HEK293T (cell line): ENCODE results near the gene RELCH.

Experiments
- ARNT ChIP-seq: fragments of 450-650 bp; IDR thresholded peaks from 2 replicates; pipeline ENCODE4 v1.6.1; 2017; ENCODE audit warnings: mild to moderate bottlenecking
- BHLHE40 ChIP-seq: fragments of 450-650 bp; IDR thresholded peaks from 2 replicates; pipeline ENCODE4 v1.6.1; 2016; ENCODE audit warnings: mild to moderate bottlenecking, moderate library complexity, borderline replicate concordance
- CTBP1 ChIP-seq: fragments of 450-650 bp; IDR thresholded peaks from 2 replicates; pipeline ENCODE4 v1.6.1; 2016; ENCODE audit warnings: borderline replicate concordance
- FOXA1 ChIP-seq: fragments of 450-650 bp; IDR thresholded peaks from 2 replicates; pipeline ENCODE4 v1.6.1; 2016; ENCODE audit warnings: mild to moderate bottlenecking
- FOXK2 ChIP-seq: fragments of 450-650 bp; IDR thresholded peaks from 2 replicates; pipeline ENCODE4 v1.6.1; 2016; ENCODE audit warnings: mild to moderate bottlenecking
- FOXM1 ChIP-seq: fragments of 450-650 bp; IDR thresholded peaks from 2 replicates; pipeline ENCODE4 v1.6.1; 2017; ENCODE audit warnings: mild to moderate bottlenecking, borderline replicate concordance
- HDGF ChIP-seq: fragments of 450-650 bp; IDR thresholded peaks from 2 replicates; pipeline ENCODE4 v1.6.1; 2017; ENCODE audit warnings: antibody characterized with exemption, borderline replicate concordance
- NFRKB ChIP-seq: fragments of 450-650 bp; IDR thresholded peaks from 2 replicates; pipeline ENCODE4 v1.6.1; 2016; ENCODE audit warnings: mild to moderate bottlenecking, moderate library complexity
- PKNOX1 ChIP-seq: fragments of 450-650 bp; IDR thresholded peaks from 2 replicates; pipeline ENCODE4 v1.6.1; 2016
- SP1 ChIP-seq: fragments of 450-650 bp; IDR thresholded peaks from 2 replicates; pipeline ENCODE4 v1.6.1; 2017
- SUZ12 ChIP-seq: fragments of 450-650 bp; IDR thresholded peaks from 2 replicates; pipeline ENCODE4 v1.6.1; 2016; ENCODE audit warnings: mild to moderate bottlenecking

DNA sequence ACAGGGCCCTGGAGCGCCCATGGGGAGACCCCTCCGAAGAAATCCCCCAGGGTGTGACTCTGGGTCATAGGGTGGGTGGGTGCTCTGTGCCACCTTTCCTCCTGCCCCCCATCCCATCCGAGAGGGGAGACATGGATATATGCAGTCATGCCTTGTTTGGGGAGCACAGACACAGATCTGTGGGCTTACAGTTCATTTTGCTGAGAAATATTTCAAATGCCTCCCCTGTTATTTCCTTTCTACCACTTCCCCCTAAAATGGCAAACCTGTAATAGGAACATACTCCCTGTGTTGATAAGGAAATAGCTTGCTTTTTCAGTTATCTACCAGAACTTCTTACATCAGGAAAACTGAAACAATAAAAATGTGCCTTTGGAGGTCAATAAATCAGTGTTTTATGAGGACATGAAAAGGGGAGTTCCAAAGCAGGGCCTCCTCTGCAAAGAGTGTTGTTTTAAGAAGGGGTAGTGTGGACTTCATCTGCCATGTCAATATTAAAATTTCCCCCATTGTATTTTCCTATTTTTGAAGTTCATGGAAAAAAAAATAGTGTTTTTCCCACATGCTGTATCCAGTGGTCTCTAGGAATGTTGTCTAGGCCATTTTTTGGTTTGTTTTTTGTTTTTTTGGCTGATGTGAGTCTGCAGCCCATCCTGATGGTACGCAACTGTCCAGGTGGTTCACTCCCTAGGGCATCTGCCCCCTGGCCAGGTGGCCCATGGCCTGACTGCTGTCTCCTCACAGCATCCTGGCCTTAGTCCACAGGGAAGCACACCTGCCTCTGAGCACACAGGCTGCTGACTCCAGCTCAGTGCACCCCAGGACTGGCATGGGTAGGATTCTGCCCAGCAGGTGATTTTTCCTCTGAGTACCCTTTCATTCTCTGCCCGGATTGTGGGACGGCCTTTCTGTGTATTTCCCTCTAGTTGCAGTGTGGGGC, 141.8 kb downstream of the RELCH start:
- TF ChIP-seq BHLHE40 (no peak), SUZ12 (no peak), FOXM1 (no peak), FOXK2 (no peak), SP1 (no peak), PKNOX1 (peak; percentile 72), HDGF (no peak), FOXA1 (no peak), CTBP1 (no peak), ARNT (no peak), NFRKB (no peak)
